Measurements from ENCODE around the gene AIFM1. TPM values are rescaled to one million over a fixed set of nuclear protein-coding genes. Genes with fewer than 3 reads are reported as not detected.
A peak's percentile ranks its signal among the peaks of the same experiment; 100 is the strongest.

The AIFM1 gene
- total RNA-seq, 2 donors from 2014 or later, result 14.8 to 22.4 TPM

DNA sequence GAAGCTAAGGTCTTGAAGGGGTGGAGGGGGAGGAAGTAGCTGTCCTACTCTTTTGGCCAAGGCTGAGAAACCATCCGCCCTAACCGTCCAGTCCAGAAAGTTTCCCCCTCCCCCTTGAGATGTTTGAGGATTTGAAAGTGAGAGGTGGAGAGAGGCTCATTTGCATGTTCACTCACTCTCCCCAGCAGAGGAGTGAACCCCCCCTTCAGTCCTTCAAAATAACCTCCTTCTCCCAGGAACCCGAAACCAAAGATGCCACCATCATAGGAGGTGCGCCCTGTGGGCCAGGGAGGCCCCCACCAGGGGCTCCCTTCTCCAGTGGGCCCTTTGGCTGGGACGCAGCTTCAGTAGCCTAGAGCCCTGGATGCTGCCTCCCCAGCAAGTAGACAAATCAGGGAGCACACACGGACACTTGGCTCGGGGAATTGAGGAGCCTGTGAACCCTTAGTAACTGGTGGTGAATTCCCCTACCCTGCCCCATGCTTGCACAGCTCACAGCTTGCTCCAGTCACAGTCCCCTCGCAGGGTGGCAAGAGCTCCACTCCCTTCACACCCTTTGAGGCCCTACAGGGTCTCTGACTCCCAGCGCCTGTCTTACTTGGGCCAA is 80.9 kb downstream of the AIFM1 start:
- TF ChIP-seq, protein P1, sequence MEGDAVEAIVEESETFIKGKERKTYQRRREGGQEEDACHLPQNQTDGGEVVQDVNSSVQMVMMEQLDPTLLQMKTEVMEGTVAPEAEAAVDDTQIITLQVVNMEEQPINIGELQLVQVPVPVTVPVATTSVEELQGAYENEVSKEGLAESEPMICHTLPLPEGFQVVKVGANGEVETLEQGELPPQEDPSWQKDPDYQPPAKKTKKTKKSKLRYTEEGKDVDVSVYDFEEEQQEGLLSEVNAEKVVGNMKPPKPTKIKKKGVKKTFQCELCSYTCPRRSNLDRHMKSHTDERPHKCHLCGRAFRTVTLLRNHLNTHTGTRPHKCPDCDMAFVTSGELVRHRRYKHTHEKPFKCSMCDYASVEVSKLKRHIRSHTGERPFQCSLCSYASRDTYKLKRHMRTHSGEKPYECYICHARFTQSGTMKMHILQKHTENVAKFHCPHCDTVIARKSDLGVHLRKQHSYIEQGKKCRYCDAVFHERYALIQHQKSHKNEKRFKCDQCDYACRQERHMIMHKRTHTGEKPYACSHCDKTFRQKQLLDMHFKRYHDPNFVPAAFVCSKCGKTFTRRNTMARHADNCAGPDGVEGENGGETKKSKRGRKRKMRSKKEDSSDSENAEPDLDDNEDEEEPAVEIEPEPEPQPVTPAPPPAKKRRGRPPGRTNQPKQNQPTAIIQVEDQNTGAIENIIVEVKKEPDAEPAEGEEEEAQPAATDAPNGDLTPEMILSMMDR (IDR thresholded peaks at IDR 0.05), result no peak
- no peak for TF ChIP-seq POLR2A (IDR thresholded peaks at IDR 0.05)
- no peaks in the 10 kb centered on the region for H3K4me1 ChIP-seq
- no peaks in the 10 kb centered on the region for H3K9me3 ChIP-seq
- no peak for ATAC-seq
- H3K36me3 ChIP-seq (replicated peaks in 1 of 2; ENCODE audit: insufficient read depth in 1 of 2, low read depth in 2 of 2), result no peaks in the 10 kb centered on the region
- no peak overlapping the region for H3K27ac ChIP-seq
- no peak for DNase-seq
- no peaks in the 10 kb centered on the region for H3K27me3 ChIP-seq
- intact Hi-C loops (cut with DNase I), result loop anchor here (5.0 kb wide), 1 partner anchor 108 kb away; no protein-coding TSS in a partner anchor
- H3K4me3 ChIP-seq, result no peak overlapping the region
- 62 to 69% methylated on average over 3 to 7 of the region's 9 CpGs for WGBS, 2 donors

DNA sequence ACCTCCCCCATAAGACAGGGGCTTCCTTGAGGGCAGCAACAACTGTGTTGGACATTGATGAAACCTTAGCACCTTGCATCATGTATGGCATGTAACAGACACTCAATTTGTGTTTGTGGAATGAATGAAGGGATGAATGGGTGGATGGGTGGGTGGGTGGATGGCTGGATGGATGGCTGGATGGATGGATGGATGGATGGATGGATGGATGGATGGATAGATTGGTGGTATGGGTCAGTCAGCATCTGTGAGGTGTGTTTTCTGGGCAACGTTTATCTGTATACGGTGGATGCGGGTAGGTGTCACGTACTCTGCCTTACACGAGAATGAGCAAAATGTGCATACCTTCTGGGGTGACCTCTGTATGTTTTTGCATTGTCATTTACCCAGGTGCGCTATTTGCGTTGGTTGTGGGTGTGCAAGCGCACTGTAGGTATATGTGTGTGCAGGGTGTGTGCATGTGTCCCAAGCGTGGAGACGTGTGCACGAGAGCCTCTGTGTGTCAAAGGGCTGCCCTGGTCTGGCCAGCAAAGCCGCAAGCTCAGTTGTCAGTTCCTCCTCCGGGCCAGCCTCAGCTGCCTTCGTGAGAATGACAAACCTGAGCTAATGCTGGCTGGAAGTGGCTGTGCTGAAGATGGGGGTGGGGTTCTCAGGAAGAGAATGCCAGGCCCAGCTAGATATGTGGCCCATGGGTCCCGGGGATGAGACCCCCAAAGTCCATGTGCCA is 81.8 kb downstream of the AIFM1 start:
- H3K4me1 ChIP-seq, result no peaks in the 10 kb centered on the region
- H3K27ac ChIP-seq, result no peak overlapping the region
- ATAC-seq, result no peak

DNA sequence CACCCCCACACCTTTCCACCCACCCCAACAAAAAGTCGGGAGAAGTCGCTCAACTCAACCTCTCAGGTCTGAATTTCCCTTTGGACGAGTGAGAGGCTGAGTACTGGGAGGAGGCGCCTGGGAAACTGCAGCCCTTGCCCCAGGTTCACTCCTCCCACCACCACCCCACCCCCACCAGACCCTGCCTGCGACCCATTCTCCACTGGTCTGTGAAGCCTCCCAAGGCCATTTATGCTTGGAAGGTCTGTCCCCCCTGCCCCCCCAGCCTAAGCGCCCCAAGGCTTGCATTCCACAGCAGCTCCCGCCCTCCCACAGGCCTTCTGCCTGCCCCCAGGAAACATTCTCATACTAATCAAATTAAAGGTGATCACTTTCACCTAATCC is 82.5 kb downstream of the AIFM1 start:
- WGBS, 2 donors, result 48% methylated on average over 3 of the region's 7 CpGs; no CpG with 5 or more reads in 1 of the 2 donors
- Histone ChIP-seq H3K27me3 (no peaks in the 10 kb centered on the region), H3K36me3 (replicated peaks in 1 of 2; ENCODE audit: insufficient read depth in 1 of 2, low read depth in 2 of 2) (no peaks in the 10 kb centered on the region), H3K27ac (peak overlapping the region in 1 of 4 donors; percentile 32), H3K4me1 (no peaks in the 10 kb centered on the region), H3K4me3 (no peak overlapping the region), H3K9me3 (no peaks in the 10 kb centered on the region)
- no peak for TF ChIP-seq POLR2A (IDR thresholded peaks at IDR 0.05)
- TF ChIP-seq, protein P1 (IDR thresholded peaks at IDR 0.05), result no peak
- DNase-seq (no peak), ATAC-seq (no peak)
- intact Hi-C loops (cut with DNase I), result loop anchor here (5.0 kb wide), 1 partner anchor 109 kb away; no protein-coding TSS in a partner anchor

More for the DNA sequence above, 81.8 kb downstream of the AIFM1 start:
- intact Hi-C loops (cut with DNase I), result loop anchor here (5.0 kb wide), 1 partner anchor 108 kb away; no protein-coding TSS in a partner anchor
- H3K27me3 ChIP-seq, result no peaks in the 10 kb centered on the region
- H3K9me3 ChIP-seq, result no peaks in the 10 kb centered on the region
- 72 to 78% methylated on average over 6 to 10 of the region's 15 CpGs for WGBS, 2 donors
- no peak overlapping the region for H3K4me3 ChIP-seq
- DNase-seq, result peak in 1 of 4 donors; percentile 22
- TF ChIP-seq, protein P1 (IDR thresholded peaks at IDR 0.05), result no peak
- TF ChIP-seq POLR2A (IDR thresholded peaks at IDR 0.05), result no peak
- H3K36me3 ChIP-seq (replicated peaks in 1 of 2; ENCODE audit: insufficient read depth in 1 of 2, low read depth in 2 of 2), result no peaks in the 10 kb centered on the region

DNA sequence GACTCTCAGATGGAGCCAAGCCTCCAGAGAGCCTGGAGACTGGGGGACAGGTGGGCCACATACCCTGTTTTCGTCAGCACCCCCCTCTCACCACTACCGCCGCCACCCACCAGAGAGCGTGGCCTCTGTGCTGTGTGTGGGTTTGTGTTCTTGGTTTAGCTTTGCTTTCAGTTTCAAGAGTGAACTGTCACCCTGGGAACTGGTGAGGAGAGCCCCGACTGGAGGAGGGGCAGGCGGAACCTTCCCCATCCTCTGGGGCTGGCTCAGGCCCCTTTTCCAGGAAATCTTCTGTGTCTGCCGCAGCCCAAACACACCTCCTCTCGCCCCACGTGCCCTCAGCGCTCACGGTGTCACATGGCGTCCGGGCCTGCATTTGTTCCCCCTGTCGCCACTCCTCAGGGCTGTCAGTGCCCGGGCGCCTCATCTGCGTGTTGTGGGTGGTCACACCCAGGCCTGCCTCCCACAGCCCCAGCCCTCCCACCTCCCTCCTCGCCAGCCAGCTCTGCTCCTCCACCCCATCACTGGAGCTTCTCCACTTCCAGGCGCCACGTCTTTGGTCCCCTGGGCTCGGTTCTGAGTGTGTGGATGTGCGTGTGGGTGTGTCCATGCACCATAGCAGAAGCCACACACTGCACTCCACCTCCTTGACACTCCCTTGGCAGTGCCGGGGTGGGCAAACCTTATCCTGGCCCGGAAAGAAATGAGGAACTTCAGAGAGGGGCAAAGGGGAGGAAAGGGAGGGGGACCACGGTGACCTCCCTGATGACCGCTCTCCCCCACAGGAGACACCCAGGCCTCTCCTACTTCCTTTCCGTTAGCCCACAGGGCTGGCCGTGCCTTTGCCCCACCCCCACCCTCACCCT is 83.2 kb downstream of the AIFM1 start:
- H3K27ac ChIP-seq, result peak overlapping the region in 1 of 4 donors; percentile 32
- 0 to 47% methylated on average over 1 to 26 of the region's 28 CpGs for WGBS, 2 donors
- peak in 1 of 4 donors; percentile 33 for DNase-seq
- no peaks in the 10 kb centered on the region for H3K9me3 ChIP-seq
- TF ChIP-seq, protein P1 (IDR thresholded peaks at IDR 0.05), result peak in 1 of 7 experiments; percentile 10
- no peak for TF ChIP-seq POLR2A (IDR thresholded peaks at IDR 0.05)
- H3K4me3 ChIP-seq, result no peak overlapping the region
- no peaks in the 10 kb centered on the region for H3K27me3 ChIP-seq
- no peaks in the 10 kb centered on the region for H3K36me3 ChIP-seq (replicated peaks in 1 of 2; ENCODE audit: insufficient read depth in 1 of 2, low read depth in 2 of 2)
- no peaks in the 10 kb centered on the region for H3K4me1 ChIP-seq
- intact Hi-C loops (cut with DNase I), result loop anchor here (5.0 kb wide), 1 partner anchor 110 kb away; no protein-coding TSS in a partner anchor
- no peak for ATAC-seq

Measured in body of pancreas (tissue), 4 donors.